ENCODE data around the gene C17orf78. TPM values are rescaled to one million over a fixed set of nuclear protein-coding genes. Genes with fewer than 3 reads are reported as not detected.

Gene C17orf78
- total and polyA plus RNA-seq, 2 of the 13 experiments (the other 11 are each of a cell fraction or from before 2014, with no cell fraction given), result not detected

GRCh38 chr17:37405955-37406634 is 30.3 kb downstream of the C17orf78 start (continued):
- TF ChIP-seq ZNF407 (CRISPR knock-in tag; IDR thresholded peaks at IDR 0.05; ENCODE audit: not compliant biosample characterization), result peak; percentile 34
- no peak for TF ChIP-seq SETDB1 (CRISPR knock-in tag; IDR thresholded peaks at IDR 0.05; ENCODE audit: borderline replicate concordance)
- TF ChIP-seq CSRNP1 (CRISPR knock-in tag; IDR thresholded peaks at IDR 0.05), result no peak
- no peak for TF ChIP-seq HDAC2 (CRISPR knock-in tag; IDR thresholded peaks at IDR 0.05)
- TF ChIP-seq ZNF784 (CRISPR knock-in tag; IDR thresholded peaks at IDR 0.05; ENCODE audit: borderline replicate concordance), result peak; percentile 16; the same call in 1 of the 2 replicates
- TF ChIP-seq EZH2 (conservative IDR thresholded peaks at IDR 0.05; ENCODE audit: low read depth, low read length), result no peak
- TF ChIP-seq SOX6 (IDR thresholded peaks at IDR 0.05), result no peak
- peak; percentile 35; the same call in 1 of the 2 replicates for TF ChIP-seq SOX6 (CRISPR knock-in tag; IDR thresholded peaks at IDR 0.05)
- TF ChIP-seq ZFP91 (CRISPR knock-in tag; IDR thresholded peaks at IDR 0.05; ENCODE audit: borderline replicate concordance), result peak; percentile 58; the same call in 1 of the 2 replicates
- no peak for TF ChIP-seq ZNF768 (CRISPR knock-in tag; IDR thresholded peaks at IDR 0.05)
- no peak for TF ChIP-seq U2AF1 (optimal IDR thresholded peaks at IDR 0.05; ENCODE audit: low read depth, low read length)
- TF ChIP-seq SP5 (CRISPR knock-in tag; IDR thresholded peaks at IDR 0.05; ENCODE audit: borderline replicate concordance, low read depth), result peak; percentile 30; the same call in 1 of the 2 replicates
